ENCODE data around the gene TMEM244.

The TMEM244 gene

DNA sequence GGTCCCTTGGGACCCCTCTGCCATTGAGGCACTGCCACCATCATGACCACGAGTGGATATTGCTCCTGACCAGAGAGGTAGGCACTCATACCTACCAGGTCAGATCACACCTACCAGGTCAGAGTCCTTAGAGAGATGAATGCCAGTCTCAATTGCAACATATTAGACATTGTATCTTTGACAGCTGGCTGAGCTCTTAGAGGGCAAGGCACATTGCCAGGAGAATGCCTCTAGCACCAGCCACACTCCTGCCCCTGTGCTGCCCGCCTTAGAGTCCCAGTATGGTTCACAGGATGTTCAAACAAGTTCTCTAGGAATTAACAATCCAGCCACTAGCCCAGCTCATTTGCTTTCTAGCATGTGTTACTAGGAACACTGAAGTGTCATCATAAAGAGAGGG is 65.9 kb downstream of the TMEM244 start:
- TF ChIP-seq, protein P1, sequence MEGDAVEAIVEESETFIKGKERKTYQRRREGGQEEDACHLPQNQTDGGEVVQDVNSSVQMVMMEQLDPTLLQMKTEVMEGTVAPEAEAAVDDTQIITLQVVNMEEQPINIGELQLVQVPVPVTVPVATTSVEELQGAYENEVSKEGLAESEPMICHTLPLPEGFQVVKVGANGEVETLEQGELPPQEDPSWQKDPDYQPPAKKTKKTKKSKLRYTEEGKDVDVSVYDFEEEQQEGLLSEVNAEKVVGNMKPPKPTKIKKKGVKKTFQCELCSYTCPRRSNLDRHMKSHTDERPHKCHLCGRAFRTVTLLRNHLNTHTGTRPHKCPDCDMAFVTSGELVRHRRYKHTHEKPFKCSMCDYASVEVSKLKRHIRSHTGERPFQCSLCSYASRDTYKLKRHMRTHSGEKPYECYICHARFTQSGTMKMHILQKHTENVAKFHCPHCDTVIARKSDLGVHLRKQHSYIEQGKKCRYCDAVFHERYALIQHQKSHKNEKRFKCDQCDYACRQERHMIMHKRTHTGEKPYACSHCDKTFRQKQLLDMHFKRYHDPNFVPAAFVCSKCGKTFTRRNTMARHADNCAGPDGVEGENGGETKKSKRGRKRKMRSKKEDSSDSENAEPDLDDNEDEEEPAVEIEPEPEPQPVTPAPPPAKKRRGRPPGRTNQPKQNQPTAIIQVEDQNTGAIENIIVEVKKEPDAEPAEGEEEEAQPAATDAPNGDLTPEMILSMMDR (IDR thresholded peaks at IDR 0.05) = no peak

DNA sequence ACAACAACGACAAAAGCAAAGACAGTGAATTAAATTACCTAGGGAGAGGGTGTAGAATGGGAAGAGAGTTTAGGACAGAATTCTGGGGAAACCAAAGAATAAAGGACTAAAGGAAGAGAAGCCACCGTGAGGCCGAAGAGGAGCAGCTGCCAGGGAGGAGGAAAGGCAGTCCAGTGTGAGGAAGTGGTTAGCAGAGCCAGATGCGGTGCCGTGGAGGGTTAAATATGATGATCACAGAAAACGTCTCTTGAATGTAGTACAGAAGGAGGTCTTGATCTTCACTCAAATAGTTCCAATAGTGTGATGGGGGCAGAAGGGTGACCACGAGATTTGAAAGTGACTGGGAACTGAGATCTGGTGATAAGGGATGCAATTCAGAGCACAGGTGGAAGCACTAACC is 67.7 kb downstream of the TMEM244 start:
- TF ChIP-seq, protein P1 (IDR thresholded peaks at IDR 0.05) = no peak

DNA sequence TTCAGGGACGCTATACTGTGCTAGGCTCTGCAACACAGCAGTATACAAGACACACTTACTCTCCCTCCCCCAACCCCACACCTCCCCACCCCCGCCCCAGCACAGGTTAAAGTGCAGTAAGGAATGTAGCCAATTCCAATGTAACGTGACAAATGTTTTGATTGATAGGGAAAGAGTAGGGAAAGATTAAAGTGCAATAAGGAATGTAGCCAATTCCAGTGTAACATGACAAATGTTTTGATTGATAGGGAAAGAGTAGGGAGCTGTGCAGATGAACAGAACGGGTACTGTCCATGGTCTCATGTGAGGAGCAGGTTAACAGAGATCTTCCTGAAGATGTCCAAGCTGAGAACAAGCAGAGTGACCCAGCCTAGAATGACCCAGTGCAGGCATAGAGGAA is 69.1 kb downstream of the TMEM244 start:
- TF ChIP-seq, protein P1 (IDR thresholded peaks at IDR 0.05) = no peak

DNA sequence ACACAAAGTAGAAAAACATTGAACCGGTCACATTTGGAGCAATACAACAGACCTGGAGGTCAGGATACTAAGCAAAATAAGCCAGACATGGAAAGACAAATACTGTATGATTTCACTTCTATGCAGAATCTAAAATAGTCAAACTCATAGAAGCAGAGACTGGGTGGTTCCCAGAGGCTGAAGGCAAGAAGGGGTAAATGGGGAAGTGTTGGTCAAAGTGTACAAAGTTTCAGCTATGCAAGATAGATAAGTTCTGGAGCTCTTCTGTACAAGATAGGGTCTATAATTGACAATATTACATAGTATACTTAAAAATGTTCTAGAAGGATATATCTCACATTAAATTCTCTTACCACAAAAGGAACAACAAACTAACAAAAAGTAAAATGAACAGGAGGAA is 70.3 kb downstream of the TMEM244 start:
- TF ChIP-seq, protein P1 (IDR thresholded peaks at IDR 0.05) = no peak

DNA sequence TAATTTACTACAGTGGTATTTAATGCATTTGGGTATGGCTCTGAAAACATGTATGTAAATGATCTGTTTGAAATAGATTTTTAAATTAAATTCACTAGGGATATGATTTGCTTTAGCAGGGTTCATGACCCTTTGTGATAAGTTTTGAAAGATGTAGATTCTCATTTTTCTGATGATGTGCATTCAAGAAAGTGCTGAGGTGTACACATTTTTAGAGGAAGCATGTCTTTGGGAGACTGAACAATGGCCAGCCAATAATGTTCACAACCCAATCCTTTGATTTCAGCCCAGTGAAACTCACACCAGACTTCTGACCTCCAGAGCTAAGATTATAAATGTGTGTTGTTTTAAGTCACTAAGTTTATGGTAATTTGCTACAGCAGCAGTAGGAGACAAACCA is 71.1 kb downstream of the TMEM244 start:
- TF ChIP-seq, protein P1 (IDR thresholded peaks at IDR 0.05) = no peak

DNA sequence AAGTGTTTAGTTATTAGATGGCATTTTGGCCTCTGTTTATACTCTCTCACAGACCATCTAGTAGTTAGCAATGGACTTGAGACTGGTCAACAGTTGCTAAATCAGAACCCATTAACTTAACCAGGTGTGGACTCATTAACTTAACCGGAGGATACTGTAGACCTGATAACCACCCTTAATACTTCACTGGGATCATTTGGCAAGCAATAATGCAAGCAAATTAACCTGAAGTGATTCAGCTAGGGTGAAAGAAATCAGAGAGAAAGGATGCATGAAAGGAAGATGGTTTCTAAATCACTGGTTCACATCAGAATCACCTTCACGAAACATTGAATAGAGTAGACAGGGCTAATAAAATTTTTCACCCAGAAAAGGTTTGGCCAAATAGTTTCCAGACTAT is 73.3 kb downstream of the TMEM244 start:
- TF ChIP-seq, protein P1 (IDR thresholded peaks at IDR 0.05) = no peak

DNA sequence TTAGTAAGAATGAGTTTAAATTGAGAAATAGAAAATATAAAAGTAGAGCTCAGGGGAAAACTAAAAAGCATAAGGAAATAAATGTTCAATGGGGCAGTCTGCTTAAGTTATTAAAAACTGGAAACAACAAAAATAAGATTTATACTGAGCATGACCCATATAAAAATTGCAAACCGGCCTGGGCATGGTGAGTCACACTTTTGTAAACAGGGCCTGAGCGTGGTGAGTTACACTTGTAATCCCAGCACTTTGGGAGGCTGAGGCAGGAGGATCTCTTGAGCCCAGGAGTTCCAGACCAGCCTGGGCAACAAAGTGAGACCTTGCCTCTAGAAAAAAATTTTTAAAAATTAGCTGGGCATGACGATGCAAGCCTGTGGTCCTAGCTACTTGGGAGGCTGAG is 74.6 kb downstream of the TMEM244 start:
- TF ChIP-seq, protein P1 (IDR thresholded peaks at IDR 0.05) = no peak

DNA sequence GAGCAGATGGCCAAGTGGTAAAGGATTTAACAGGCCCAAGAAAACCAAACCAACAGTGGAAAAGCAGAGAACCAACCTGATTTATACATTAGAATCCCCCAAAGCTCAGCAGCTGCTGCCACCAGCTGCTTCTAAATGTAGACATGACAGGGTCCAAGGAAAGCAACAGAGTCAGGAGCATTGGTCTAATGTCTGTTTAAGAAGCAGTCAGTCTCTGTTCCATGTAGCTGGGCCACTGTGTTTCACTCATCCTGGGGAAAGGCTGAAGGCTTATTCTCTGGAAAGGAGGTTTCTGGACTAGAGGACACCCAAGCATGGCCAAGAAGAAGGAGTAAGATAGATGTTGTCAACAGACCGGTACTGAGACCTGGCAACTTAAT is 75.4 kb downstream of the TMEM244 start:
- TF ChIP-seq, protein P1 (IDR thresholded peaks at IDR 0.05) = no peak
